GM19035 (cell line): Measurements from ENCODE around the gene TRABD2B.

ENCODE experiments used
- ATAC-seq: cut with Tn5 transposase; IDR thresholded peaks from one replicate; pipeline ENCODE4 v1.9.1; 2021; ENCODE audit not compliant: unreplicated experiment

Gene TRABD2B

GRCh38 chr1:47837056-47837830, 159.9 kb downstream of the TRABD2B start:
- no peak for ATAC-seq

- no peak for ATAC-seq
These were observed 161.8 kb downstream of the TRABD2B start for GRCh38 chr1:47835409-47835808.

- no peak for ATAC-seq
These were observed 162.9 kb downstream of the TRABD2B start for GRCh38 chr1:47834326-47834725.

- ATAC-seq, result no peak
These were observed 166.4 kb downstream of the TRABD2B start for GRCh38 chr1:47830641-47831333.

- no peak for ATAC-seq
These were observed 167.2 kb downstream of the TRABD2B start for GRCh38 chr1:47830021-47830420.

GRCh38 chr1:47828978-47829377, 168.2 kb downstream of the TRABD2B start:
- ATAC-seq, result no peak

GRCh38 chr1:47827109-47827508, 170.1 kb downstream of the TRABD2B start:
- no peak for ATAC-seq

- no peak for ATAC-seq
These were observed 172.5 kb downstream of the TRABD2B start for GRCh38 chr1:47824716-47825115.

- no peak for ATAC-seq
These were observed 172.9 kb downstream of the TRABD2B start for GRCh38 chr1:47824297-47824696.

- no peak for ATAC-seq
These were observed 174.0 kb downstream of the TRABD2B start for GRCh38 chr1:47823040-47823808.

GRCh38 chr1:47821760-47822159, 175.4 kb downstream of the TRABD2B start:
- ATAC-seq, result no peak

GRCh38 chr1:47819574-47819888, 177.7 kb downstream of the TRABD2B start:
- no peak for ATAC-seq

- no peak for ATAC-seq
These were observed 178.3 kb downstream of the TRABD2B start for GRCh38 chr1:47818682-47819573.

- no peak for ATAC-seq
These were observed 179.3 kb downstream of the TRABD2B start for GRCh38 chr1:47817861-47818260.

GRCh38 chr1:47816325-47817071, 180.7 kb downstream of the TRABD2B start:
- ATAC-seq, result no peak

- ATAC-seq, result no peak
These were observed 182.4 kb downstream of the TRABD2B start for GRCh38 chr1:47814612-47815395.

GRCh38 chr1:47813970-47814369, 183.2 kb downstream of the TRABD2B start:
- ATAC-seq, result no peak

GRCh38 chr1:47812904-47813514, 184.2 kb downstream of the TRABD2B start:
- no peak for ATAC-seq
